H1 (cell line): Measurements from ENCODE around the gene BRPF1. TPM values are rescaled to one million over a fixed set of nuclear protein-coding genes. Genes with fewer than 3 reads are reported as not detected.
A peak's percentile ranks its signal among the peaks of the same experiment; 100 is the strongest.

Experiments used
- BCL11A ChIP-seq, 2 experiments: IDR thresholded peaks; one replicate each; pipeline ENCODE4 v1.6.1; 2011; ENCODE audit warnings: low read depth in 2 of 2, low read length in 2 of 2, mild to moderate bottlenecking in 2 of 2
- GABPA ChIP-seq: IDR thresholded peaks from 2 replicates; pipeline ENCODE4 v1.6.1; 2011; ENCODE audit warnings: mild to moderate bottlenecking, low read length, moderate library complexity, borderline replicate concordance; ENCODE audit not compliant: insufficient read depth
- HDAC2 ChIP-seq, 2 experiments: fragments of 300-600 bp in 1 of 2; sonication (generic) in 1 of 2; IDR thresholded peaks; 2 replicates each; pipeline ENCODE4 v1.6.1; 2011 to 2012; ENCODE audit warnings: low read depth in 2 of 2, low read length in 2 of 2, mild to moderate bottlenecking in 2 of 2, moderate library complexity in 2 of 2, borderline replicate concordance in 1 of 2, inconsistent platforms in 1 of 2
- NANOG ChIP-seq: IDR thresholded peaks from 2 replicates; pipeline ENCODE4 v1.6.1; 2011; ENCODE audit warnings: low read length, low read depth, mild to moderate bottlenecking, inconsistent platforms; ENCODE audit not compliant: insufficient read depth, poor library complexity, severe bottlenecking
- RBBP5 ChIP-seq: IDR thresholded peaks from 2 replicates; pipeline ENCODE4 v1.7.1; 2012; ENCODE audit warnings: low read depth, mild to moderate bottlenecking, inconsistent platforms, low read length, moderate library complexity, borderline replicate concordance
- SAP30 ChIP-seq: fragments of 300-600 bp; sonication (generic); IDR thresholded peaks from 2 replicates; pipeline ENCODE4 v1.7.1; 2012; ENCODE audit warnings: low read length, moderate library complexity, mild to moderate bottlenecking, inconsistent platforms; ENCODE audit not compliant: insufficient read depth, insufficient replicate concordance
- TBP ChIP-seq: IDR thresholded peaks from 2 replicates; pipeline ENCODE4 v1.6.1; 2011; ENCODE audit warnings: low read depth, low read length, improper control_type of control experiment
- TCF12 ChIP-seq: IDR thresholded peaks from 2 replicates; pipeline ENCODE4 v1.6.1; 2011; ENCODE audit warnings: low read depth, mild to moderate bottlenecking, low read length
- TEAD4 ChIP-seq: IDR thresholded peaks from 2 replicates; pipeline ENCODE4 v1.6.1; 2012; ENCODE audit warnings: low read depth, low read length, inconsistent platforms, mixed read lengths
- polyA plus RNA-seq, 7 experiments: library from polyadenylated mRNA; depleted of rRNA in 3 of 7; stranded (reverse) in 5 of 7; unstranded in 2 of 7; fragments of >200 nt in 5 of 7; fragments of 200-250 nt in 2 of 7; gene quantifications; 1 replicate in 5 of 7; 2 replicates in 1 of 7; 4 replicates in 1 of 7; pipeline versions ENCODE4 v1.2.1 to v1.2.3, GENCODE V29; 2011 to 2013; ENCODE audit warnings: missing spikeins in 2 of 7, mixed read lengths in 2 of 7
- total RNA-seq: library from RNA; stranded (reverse); fragmentation: NEBNext Ultra II Directional; extraction: Animal tissue kit (Norgen Biotek cat#: 25700); gene quantifications from 2 replicates; pipeline ENCODE4 v1.2.1, GENCODE V29; 2021
- TF ChIP-seq, protein P1 (sequence below): fragments of 300-600 bp; sonication (generic); IDR thresholded peaks from 2 replicates; pipeline ENCODE4 v1.7.1; 2012; ENCODE audit warnings: low read length, moderate library complexity, mild to moderate bottlenecking, inconsistent platforms; ENCODE audit not compliant: insufficient replicate concordance

The BRPF1 gene
- total and polyA plus RNA-seq, 2 of the 8 experiments (the other 6 are each of a cell fraction or from before 2014, with no cell fraction given): 11.3 to 21.7 TPM

DNA sequence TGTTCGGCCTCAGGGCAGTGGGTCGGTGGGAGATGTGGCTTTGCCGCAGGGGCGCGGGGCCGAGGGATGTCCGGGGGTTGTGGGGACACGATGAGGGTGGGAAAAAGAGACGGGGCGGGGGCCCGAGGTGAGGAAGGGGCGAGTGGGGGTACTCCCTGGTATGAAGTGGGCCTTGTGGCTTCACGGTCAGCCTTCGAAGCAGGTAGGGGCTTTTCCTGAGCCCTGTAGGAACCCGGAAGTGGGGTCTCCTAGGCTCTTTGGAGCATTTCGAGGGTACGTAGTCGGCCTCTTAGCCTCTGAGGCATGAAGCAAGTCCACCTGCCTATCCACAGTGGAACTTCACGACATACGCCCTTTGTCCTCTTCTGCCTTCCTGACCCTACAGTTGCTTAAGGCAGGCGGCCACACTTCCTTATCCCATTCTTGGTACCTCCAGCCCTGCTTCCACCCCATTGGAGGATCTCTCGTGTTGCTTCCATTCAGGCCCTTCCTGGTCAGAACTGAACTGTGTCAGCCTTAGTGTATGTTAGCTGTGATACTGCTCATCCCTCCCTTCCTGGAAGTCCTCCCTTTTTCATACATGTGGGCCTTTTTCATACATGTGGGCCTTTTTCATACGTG is 61.7 kb downstream of the BRPF1 start (continued):
- TF ChIP-seq, protein P1, sequence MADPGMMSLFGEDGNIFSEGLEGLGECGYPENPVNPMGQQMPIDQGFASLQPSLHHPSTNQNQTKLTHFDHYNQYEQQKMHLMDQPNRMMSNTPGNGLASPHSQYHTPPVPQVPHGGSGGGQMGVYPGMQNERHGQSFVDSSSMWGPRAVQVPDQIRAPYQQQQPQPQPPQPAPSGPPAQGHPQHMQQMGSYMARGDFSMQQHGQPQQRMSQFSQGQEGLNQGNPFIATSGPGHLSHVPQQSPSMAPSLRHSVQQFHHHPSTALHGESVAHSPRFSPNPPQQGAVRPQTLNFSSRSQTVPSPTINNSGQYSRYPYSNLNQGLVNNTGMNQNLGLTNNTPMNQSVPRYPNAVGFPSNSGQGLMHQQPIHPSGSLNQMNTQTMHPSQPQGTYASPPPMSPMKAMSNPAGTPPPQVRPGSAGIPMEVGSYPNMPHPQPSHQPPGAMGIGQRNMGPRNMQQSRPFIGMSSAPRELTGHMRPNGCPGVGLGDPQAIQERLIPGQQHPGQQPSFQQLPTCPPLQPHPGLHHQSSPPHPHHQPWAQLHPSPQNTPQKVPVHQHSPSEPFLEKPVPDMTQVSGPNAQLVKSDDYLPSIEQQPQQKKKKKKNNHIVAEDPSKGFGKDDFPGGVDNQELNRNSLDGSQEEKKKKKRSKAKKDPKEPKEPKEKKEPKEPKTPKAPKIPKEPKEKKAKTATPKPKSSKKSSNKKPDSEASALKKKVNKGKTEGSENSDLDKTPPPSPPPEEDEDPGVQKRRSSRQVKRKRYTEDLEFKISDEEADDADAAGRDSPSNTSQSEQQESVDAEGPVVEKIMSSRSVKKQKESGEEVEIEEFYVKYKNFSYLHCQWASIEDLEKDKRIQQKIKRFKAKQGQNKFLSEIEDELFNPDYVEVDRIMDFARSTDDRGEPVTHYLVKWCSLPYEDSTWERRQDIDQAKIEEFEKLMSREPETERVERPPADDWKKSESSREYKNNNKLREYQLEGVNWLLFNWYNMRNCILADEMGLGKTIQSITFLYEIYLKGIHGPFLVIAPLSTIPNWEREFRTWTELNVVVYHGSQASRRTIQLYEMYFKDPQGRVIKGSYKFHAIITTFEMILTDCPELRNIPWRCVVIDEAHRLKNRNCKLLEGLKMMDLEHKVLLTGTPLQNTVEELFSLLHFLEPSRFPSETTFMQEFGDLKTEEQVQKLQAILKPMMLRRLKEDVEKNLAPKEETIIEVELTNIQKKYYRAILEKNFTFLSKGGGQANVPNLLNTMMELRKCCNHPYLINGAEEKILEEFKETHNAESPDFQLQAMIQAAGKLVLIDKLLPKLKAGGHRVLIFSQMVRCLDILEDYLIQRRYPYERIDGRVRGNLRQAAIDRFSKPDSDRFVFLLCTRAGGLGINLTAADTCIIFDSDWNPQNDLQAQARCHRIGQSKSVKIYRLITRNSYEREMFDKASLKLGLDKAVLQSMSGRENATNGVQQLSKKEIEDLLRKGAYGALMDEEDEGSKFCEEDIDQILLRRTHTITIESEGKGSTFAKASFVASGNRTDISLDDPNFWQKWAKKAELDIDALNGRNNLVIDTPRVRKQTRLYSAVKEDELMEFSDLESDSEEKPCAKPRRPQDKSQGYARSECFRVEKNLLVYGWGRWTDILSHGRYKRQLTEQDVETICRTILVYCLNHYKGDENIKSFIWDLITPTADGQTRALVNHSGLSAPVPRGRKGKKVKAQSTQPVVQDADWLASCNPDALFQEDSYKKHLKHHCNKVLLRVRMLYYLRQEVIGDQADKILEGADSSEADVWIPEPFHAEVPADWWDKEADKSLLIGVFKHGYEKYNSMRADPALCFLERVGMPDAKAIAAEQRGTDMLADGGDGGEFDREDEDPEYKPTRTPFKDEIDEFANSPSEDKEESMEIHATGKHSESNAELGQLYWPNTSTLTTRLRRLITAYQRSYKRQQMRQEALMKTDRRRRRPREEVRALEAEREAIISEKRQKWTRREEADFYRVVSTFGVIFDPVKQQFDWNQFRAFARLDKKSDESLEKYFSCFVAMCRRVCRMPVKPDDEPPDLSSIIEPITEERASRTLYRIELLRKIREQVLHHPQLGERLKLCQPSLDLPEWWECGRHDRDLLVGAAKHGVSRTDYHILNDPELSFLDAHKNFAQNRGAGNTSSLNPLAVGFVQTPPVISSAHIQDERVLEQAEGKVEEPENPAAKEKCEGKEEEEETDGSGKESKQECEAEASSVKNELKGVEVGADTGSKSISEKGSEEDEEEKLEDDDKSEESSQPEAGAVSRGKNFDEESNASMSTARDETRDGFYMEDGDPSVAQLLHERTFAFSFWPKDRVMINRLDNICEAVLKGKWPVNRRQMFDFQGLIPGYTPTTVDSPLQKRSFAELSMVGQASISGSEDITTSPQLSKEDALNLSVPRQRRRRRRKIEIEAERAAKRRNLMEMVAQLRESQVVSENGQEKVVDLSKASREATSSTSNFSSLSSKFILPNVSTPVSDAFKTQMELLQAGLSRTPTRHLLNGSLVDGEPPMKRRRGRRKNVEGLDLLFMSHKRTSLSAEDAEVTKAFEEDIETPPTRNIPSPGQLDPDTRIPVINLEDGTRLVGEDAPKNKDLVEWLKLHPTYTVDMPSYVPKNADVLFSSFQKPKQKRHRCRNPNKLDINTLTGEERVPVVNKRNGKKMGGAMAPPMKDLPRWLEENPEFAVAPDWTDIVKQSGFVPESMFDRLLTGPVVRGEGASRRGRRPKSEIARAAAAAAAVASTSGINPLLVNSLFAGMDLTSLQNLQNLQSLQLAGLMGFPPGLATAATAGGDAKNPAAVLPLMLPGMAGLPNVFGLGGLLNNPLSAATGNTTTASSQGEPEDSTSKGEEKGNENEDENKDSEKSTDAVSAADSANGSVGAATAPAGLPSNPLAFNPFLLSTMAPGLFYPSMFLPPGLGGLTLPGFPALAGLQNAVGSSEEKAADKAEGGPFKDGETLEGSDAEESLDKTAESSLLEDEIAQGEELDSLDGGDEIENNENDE: no peak
- TF ChIP-seq RBBP5 (no peak), SAP30 (peak; percentile 83), HDAC2 (IDR thresholded peaks at IDR 0.05; ENCODE audit: borderline replicate concordance in 1 of 2, low read depth in 2 of 2, low read length in 2 of 2) (0 out of 4 replicates have a peak, but pooled peaks of 1 of the 2 experiments have one; percentile 24), NANOG (no peak), GABPA (no peak), TBP (0 out of 2 replicates have a peak, but pooled peaks have one; percentile 17), BCL11A (IDR thresholded peaks at IDR 0.05; ENCODE audit: low read depth in 2 of 2, low read length in 2 of 2) (no peak), TEAD4 (no peak), TCF12 (no peak)
